HG02884 (cell line): ENCODE results near the gene INPP5A.
A peak's percentile ranks its signal among the peaks of the same experiment; 100 is the strongest.
"Not testable (repeated sequence)": the region's sequence is repeated elsewhere in the genome, so short reads cannot be mapped to it uniquely, and the experiment has no call there.

Experiments
- ATAC-seq: cut with Tn5 transposase; IDR thresholded peaks from one replicate; pipeline ENCODE4 v1.9.1; 2021; ENCODE audit warnings: mild to moderate bottlenecking, moderate library complexity; ENCODE audit not compliant: unreplicated experiment

The INPP5A gene

DNA sequence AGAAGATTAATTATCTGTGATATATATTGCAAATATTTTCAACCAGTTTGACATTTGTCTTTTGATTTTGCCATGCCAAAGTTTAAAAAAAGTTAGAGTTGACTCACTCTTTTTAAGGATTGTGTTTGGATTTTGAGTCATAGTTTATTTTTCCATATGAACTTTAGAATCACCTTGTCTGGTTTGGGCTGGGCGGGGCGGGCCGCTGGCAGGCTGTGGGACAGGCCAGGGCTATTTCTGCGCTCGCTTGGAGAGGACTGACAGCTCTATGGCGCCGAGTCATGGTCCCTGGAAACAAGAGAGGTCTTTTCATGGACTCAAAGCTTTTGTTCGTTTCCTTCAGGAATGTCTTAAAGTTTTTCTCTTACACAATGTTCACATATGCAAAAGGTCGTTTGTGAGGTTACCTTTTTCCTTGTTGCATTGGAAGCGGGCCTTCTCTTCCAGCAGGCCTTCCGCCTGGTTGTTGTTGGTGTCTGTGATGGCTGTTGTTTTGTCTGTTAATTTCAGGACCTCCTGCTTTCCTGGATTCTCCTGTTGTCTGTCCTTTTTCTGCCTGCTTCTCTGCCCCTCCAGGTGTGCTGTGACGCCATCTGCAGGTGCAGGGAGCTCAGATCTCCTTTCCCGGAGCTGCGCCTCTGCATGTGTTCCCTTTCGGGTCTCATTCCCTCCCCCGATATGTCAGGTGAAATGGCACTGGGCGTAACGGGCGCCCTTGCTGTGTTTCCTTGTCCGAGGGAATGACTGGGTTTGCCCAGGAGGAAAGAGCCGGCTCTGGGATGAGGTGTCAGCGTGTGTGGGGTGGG, 53.8 kb downstream of the INPP5A start:
- no peak for ATAC-seq

- no peak for ATAC-seq
These were observed 55.3 kb downstream of the INPP5A start for GRCh38 chr10:132592790-132593383.

- peak; percentile 44 for ATAC-seq
These were observed 55.8 kb downstream of the INPP5A start for GRCh38 chr10:132593389-132593788.

DNA sequence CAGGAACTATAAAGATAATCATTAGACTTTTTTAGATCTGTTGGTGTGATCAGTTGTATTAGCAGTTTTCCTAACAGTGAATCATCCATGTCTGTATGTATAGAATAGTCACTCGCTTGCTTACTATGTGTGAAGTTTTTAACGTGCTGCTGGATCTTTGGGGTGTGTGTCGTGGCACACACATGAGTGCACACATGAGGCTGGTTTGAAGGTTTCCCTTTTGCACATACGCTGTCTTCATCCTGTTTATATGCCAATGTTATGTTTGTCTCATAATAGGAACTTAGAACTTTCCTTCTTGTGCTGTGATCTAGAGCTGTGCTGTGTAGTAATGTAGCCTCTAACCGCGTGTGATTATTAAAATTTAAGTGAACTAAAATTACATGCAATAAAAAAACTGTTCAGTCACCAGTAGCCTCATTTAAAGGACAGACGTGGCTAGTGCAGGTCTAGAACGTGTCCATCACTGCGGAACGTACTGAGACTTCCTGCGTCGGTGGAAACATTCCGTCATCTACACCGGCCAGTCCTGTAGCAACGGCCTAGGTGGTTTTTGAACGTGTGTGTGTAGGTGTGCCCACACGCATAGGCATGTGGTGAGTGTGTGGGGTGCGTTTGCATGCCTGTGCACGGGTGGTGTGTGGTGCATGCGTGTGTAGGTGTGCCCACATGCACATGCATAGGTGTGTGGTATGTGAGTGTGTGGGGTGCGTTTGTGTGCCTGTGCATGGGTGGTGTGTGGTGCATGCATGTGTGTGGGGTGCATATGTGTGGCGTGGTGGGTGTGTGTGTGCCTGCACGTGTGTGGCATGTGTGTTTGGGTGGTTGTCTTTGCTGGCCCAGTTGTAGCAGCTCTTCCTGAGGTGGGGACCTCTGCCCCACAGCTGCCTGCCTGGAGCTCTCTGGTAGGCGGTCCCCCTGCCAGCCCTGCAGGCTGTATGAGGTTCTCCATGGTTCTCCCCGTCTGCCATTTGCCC, 56.6 kb downstream of the INPP5A start:
- peak; percentile 77 for ATAC-seq

DNA sequence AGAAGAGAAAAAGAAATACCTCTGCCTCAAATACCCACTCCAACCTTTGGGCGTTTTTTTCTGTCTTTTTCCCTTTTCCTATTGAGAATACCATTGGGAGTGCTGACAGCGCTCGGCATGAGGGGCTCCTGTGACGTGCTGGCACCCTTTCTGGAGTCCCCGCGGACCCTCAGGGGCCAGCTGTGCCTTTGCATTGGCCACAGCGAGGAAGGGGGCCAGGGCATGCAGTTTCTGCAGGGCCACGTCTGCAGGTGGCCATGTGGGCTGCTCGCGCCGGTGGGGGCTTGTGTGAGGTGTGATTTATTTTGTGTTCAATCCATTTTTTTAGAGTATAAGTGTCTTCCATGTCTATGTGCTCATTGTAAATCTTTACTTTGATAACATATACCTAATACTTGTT, 57.4 kb downstream of the INPP5A start:
- no peak for ATAC-seq

DNA sequence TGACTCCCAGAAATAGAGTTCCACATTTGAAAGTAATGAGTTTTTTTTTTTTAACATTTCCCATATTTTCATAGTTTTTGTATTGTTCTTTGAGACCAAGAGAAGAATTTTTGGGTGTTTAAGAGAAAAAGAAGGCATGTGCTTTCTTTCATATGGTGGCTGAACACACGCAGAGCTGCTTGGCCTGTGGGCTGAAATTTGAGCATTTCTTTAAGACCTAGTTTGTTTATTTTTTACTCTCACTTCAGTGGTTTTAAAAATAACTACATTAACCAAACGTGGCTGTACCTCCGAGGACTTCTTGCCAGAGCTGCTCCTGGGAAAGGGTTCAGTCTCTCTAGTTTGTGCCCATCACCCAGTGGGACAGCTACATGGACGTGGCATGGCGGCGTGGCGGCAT, 58.3 kb downstream of the INPP5A start:
- no peak for ATAC-seq

- ATAC-seq: no peak
These were observed 59.2 kb downstream of the INPP5A start for GRCh38 chr10:132596742-132597279.

DNA sequence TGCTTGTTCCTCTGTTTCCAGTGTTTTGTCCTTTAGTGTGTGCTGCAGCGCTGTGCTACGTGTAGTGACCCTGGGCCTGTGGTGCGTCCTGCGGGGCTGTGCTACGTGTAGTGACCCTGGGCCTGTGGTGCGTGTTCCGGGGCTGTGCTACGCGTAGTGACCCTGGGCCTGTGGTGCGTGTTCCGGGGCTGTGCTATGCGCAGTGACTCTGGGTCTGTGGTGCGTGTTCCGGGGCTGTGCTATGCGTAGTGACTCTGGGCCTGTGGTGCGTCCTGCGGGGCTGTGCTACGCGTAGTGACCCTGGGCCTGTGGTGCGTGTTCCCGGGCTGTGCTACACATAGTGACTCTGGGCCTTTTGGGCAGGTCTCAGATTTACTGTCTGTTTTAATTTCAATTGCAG, 60.1 kb downstream of the INPP5A start:
- no peak for ATAC-seq

DNA sequence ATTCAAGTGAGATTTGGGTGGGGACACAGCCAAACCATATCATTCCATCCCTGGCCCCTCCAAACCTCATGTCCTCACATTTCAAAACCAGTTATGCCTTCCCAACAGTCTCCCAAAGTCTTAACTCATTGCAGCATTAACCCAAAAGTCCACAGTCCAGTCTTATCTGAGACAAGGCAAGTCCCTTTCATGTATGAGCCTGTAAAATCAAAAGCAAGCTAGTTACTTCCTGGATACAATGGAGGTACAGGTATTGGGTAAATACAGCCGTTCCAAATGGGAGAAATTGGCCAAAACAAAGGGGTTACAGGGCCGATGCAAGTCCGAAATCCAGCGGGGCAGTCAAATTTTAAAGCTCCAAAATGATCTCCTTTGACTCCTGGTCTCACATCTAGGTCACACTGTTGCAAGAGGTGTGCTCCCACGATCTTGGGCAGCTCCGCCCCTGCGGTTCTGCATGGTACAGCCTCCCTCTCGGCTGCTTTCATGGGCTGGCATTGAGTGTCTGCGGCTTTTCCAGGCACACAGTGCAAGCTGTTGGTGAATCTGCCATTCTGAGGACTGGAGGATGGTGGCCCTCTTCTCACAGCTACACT, 61.5 kb downstream of the INPP5A start:
- ATAC-seq: not testable (repeated sequence)

DNA sequence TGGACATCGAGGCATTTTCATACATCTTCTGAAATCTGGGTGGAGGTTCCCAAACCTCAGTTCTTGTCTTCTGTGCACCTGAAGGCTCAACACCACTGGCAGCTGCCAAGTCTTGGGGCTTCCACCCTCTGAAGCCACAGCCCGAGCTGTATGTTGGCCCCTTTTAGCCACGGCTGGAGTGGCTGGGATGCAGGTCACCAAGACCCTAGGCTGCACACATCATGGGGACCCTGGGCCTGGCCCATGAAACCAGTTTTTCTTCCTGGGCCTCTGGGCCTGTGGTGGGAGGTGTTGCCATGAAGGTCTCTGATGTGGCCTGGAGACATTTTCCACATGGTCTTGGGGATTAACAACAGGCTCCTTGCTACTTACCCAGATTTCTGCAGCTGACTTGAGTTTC, 62.1 kb downstream of the INPP5A start:
- no peak for ATAC-seq

DNA sequence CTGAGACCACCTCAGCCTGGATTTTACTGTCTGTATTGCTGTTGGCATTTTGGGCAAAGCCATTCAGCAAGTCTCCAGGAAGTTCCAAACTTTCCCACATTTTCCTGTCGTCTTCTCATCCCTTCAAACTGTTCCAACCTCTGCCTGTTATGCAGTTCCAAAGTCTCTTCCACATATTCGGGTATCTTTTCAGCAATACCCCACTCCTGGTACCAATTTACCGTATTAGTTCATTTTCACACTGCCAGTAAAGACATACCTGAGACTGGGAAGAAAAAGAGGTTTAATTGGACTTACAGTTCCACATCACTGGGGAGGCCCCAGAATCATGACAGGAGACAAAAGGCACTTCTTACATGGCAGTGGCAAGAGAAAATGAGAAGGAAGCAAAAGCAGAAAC, 62.8 kb downstream of the INPP5A start:
- no peak for ATAC-seq

GRCh38 chr10:132601567-132601966, 64.0 kb downstream of the INPP5A start:
- ATAC-seq: no peak

- no peak for ATAC-seq
These were observed 65.0 kb downstream of the INPP5A start for GRCh38 chr10:132602614-132603013.

DNA sequence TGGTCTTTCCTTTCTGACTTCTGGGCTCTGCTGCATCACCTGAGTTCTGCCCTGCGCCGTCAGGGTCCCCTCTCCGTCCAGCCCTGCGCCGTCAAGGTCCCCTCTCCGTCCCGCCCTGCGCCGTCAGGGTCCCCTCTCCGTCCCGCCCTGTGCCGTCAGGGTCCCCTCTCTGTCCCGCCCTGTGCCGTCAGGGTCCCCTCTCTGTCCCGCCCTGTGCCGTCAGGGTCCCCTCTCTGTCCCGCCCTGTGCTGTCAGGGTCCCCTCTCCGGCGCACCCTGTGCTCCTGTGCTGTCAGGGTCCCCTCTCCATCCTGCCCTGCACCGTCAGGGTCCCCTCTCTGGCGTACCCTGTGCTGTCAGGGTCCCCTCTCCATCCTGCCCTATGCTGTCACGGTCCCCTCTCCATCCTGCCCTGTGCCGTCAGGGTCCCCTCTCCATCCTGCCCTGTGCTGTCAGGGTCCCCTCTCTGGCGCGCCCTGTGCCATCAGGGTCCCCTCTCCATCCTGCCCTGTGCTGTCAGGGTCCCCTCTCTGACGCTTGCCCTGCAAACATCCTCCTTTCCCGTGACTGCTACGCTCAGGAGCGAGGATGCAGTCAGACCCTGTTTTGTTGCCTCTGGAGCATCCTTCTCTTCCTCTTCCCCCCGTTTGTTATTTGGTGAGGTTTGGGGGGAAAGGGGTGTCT, 66.4 kb downstream of the INPP5A start:
- ATAC-seq: no peak

- no peak for ATAC-seq
These were observed 67.1 kb downstream of the INPP5A start for GRCh38 chr10:132604686-132605085.

DNA sequence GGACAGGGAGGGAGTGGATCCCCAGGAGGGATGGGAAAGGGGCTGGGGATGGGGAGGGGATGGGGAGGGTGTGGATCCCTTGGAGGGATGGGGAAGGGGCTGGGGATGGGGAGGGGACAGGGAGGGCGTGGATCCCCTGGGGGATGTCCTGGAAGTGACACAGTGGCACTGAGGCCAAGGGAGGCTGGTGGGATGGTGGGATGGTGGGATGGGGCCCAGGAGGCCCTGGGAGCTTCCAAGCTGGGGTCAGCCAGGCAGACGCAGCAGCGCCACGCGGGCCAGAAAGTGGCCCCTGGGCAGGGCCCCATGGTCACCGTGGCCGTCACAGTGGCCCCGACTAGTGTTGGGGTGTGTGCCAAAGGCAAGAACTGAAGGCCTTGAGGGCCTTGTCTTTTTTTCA, 67.8 kb downstream of the INPP5A start:
- no peak for ATAC-seq

GRCh38 chr10:132606031-132606491, 68.5 kb downstream of the INPP5A start:
- no peak for ATAC-seq

GRCh38 chr10:132606536-132607316, 69.1 kb downstream of the INPP5A start:
- ATAC-seq: no peak

DNA sequence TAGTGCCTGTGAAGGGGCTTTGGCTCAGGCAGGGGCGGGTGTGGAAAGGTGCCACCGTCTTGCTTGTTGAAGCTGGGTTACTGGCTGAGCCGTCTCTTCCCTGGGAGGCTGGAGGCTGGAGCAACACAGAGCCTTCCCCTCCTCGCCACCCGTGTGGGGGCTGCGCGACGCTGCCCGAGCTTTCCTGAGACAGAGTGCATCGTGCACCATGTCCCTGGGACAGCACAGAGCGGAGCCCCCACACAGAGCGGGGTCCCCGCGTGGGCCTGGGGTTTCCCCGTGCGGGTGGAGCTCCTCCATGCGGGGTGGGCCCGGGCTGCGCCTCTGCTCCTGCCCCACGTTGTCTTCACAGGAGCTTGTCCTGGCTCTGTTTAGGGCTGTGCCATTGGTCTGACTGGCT, 69.9 kb downstream of the INPP5A start:
- no peak for ATAC-seq
